Measurements from ENCODE around the gene C6orf163.

C6orf163 gene

GRCh38 chr6:87341158-87341557 lies 3.5 kb upstream of the C6orf163 start:
- Mint-ChIP-seq H3K36me3 (peaks cover 3% of the 10 kb centered on the region), H3K9me3 (ENCODE audit: low read depth) (no peaks in the 10 kb centered on the region), H3K4me3 (no peak overlapping the region), H3K27me3 (no peaks in the 10 kb centered on the region), H3K4me1 (ENCODE audit: low read depth) (peaks cover under 1% of the 10 kb centered on the region), H3K27ac (no peak overlapping the region)

GRCh38 chr6:87341899-87342298 lies 2.7 kb upstream of the C6orf163 start:
- Mint-ChIP-seq H3K4me1 (ENCODE audit: low read depth) (no peaks in the 10 kb centered on the region), H3K27ac (no peak overlapping the region), H3K36me3 (no peaks in the 10 kb centered on the region), H3K9me3 (ENCODE audit: low read depth) (no peaks in the 10 kb centered on the region), H3K27me3 (no peaks in the 10 kb centered on the region), H3K4me3 (no peak overlapping the region)

- no peaks in the 10 kb centered on the region for H3K9me3 Mint-ChIP-seq (ENCODE audit: low read depth)
Observed at GRCh38 chr6:87342829-87343228, 1.8 kb upstream of the C6orf163 start.

GRCh38 chr6:87346700-87347099 lies 2.1 kb downstream of the C6orf163 start:
- H3K27me3 Mint-ChIP-seq = no peaks in the 10 kb centered on the region
- H3K4me3 Mint-ChIP-seq = no peak overlapping the region

More at GRCh38 chr6:87342829-87343228, 1.8 kb upstream of the C6orf163 start:
- no peak overlapping the region for H3K27ac Mint-ChIP-seq
- no peaks in the 10 kb centered on the region for H3K4me1 Mint-ChIP-seq (ENCODE audit: low read depth)
- H3K4me3 Mint-ChIP-seq = no peak overlapping the region
- H3K27me3 Mint-ChIP-seq = no peaks in the 10 kb centered on the region
- no peaks in the 10 kb centered on the region for H3K36me3 Mint-ChIP-seq

GRCh38 chr6:87349896-87350295 lies 5.3 kb downstream of the C6orf163 start:
- Mint-ChIP-seq H3K27ac (no peak overlapping the region), H3K36me3 (no peaks in the 10 kb centered on the region), H3K9me3 (ENCODE audit: low read depth) (no peaks in the 10 kb centered on the region), H3K27me3 (no peaks in the 10 kb centered on the region), H3K4me3 (no peak overlapping the region), H3K4me1 (ENCODE audit: low read depth) (no peaks in the 10 kb centered on the region)

More at GRCh38 chr6:87346700-87347099, 2.1 kb downstream of the C6orf163 start:
- H3K27ac Mint-ChIP-seq = no peak overlapping the region
- H3K4me1 Mint-ChIP-seq (ENCODE audit: low read depth) = no peaks in the 10 kb centered on the region
- no peaks in the 10 kb centered on the region for H3K9me3 Mint-ChIP-seq (ENCODE audit: low read depth)
- no peaks in the 10 kb centered on the region for H3K36me3 Mint-ChIP-seq

- Mint-ChIP-seq H3K27me3 (no peaks in the 10 kb centered on the region), H3K36me3 (no peaks in the 10 kb centered on the region), H3K27ac (no peak overlapping the region), H3K4me3 (no peak overlapping the region), H3K9me3 (ENCODE audit: low read depth) (no peaks in the 10 kb centered on the region), H3K4me1 (ENCODE audit: low read depth) (no peaks in the 10 kb centered on the region)
Observed at GRCh38 chr6:87350516-87350915, 5.9 kb downstream of the C6orf163 start.

GRCh38 chr6:87351583-87351982 lies 7.0 kb downstream of the C6orf163 start:
- no peaks in the 10 kb centered on the region for H3K4me1 Mint-ChIP-seq (ENCODE audit: low read depth)
- no peak overlapping the region for H3K27ac Mint-ChIP-seq
- no peaks in the 10 kb centered on the region for H3K27me3 Mint-ChIP-seq
- no peaks in the 10 kb centered on the region for H3K9me3 Mint-ChIP-seq (ENCODE audit: low read depth)
- no peaks in the 10 kb centered on the region for H3K36me3 Mint-ChIP-seq
- no peak overlapping the region for H3K4me3 Mint-ChIP-seq

GRCh38 chr6:87356181-87356580 lies 11.6 kb downstream of the C6orf163 start:
- H3K4me1 Mint-ChIP-seq (ENCODE audit: low read depth) = no peaks in the 10 kb centered on the region
- no peak overlapping the region for H3K27ac Mint-ChIP-seq
- H3K4me3 Mint-ChIP-seq = no peak overlapping the region
- H3K27me3 Mint-ChIP-seq = no peaks in the 10 kb centered on the region
- peaks cover 5% of the 10 kb centered on the region for H3K36me3 Mint-ChIP-seq
- no peaks in the 10 kb centered on the region for H3K9me3 Mint-ChIP-seq (ENCODE audit: low read depth)

- Mint-ChIP-seq H3K4me1 (ENCODE audit: low read depth) (no peaks in the 10 kb centered on the region), H3K36me3 (peaks cover 9% of the 10 kb centered on the region), H3K27ac (no peak overlapping the region), H3K27me3 (no peaks in the 10 kb centered on the region), H3K4me3 (no peak overlapping the region), H3K9me3 (ENCODE audit: low read depth) (no peaks in the 10 kb centered on the region)
Observed at GRCh38 chr6:87357479-87358196, 13.0 kb downstream of the C6orf163 start.

GRCh38 chr6:87364602-87365252 lies 20.1 kb downstream of the C6orf163 start:
- peaks cover 26% of the 10 kb centered on the region for H3K36me3 Mint-ChIP-seq
- H3K9me3 Mint-ChIP-seq (ENCODE audit: low read depth) = peaks cover 7% of the 10 kb centered on the region
- no peak overlapping the region for H3K4me3 Mint-ChIP-seq

GRCh38 chr6:87366072-87366827 lies 21.6 kb downstream of the C6orf163 start:
- H3K4me1 Mint-ChIP-seq (ENCODE audit: low read depth) = no peaks in the 10 kb centered on the region
- H3K4me3 Mint-ChIP-seq = no peak overlapping the region
- H3K27ac Mint-ChIP-seq = no peak overlapping the region
- H3K36me3 Mint-ChIP-seq = peaks cover 21% of the 10 kb centered on the region
- no peaks in the 10 kb centered on the region for H3K27me3 Mint-ChIP-seq
- peaks cover 7% of the 10 kb centered on the region for H3K9me3 Mint-ChIP-seq (ENCODE audit: low read depth)

More at GRCh38 chr6:87364602-87365252, 20.1 kb downstream of the C6orf163 start:
- Mint-ChIP-seq H3K27me3 (no peaks in the 10 kb centered on the region), H3K4me1 (ENCODE audit: low read depth) (no peaks in the 10 kb centered on the region), H3K27ac (no peak overlapping the region)

GRCh38 chr6:87366899-87367298 lies 22.3 kb downstream of the C6orf163 start:
- Mint-ChIP-seq H3K36me3 (peaks cover 18% of the 10 kb centered on the region), H3K27ac (no peak overlapping the region), H3K27me3 (no peaks in the 10 kb centered on the region), H3K4me1 (ENCODE audit: low read depth) (no peaks in the 10 kb centered on the region), H3K4me3 (no peak overlapping the region), H3K9me3 (ENCODE audit: low read depth) (peaks cover 7% of the 10 kb centered on the region)

GRCh38 chr6:87373377-87373776 lies 28.8 kb downstream of the C6orf163 start:
- Mint-ChIP-seq H3K4me3 (no peak overlapping the region), H3K4me1 (ENCODE audit: low read depth) (no peaks in the 10 kb centered on the region), H3K27me3 (no peaks in the 10 kb centered on the region), H3K27ac (no peak overlapping the region), H3K36me3 (peaks cover 10% of the 10 kb centered on the region), H3K9me3 (ENCODE audit: low read depth) (no peaks in the 10 kb centered on the region)

GRCh38 chr6:87375315-87375714 lies 30.7 kb downstream of the C6orf163 start:
- Mint-ChIP-seq H3K9me3 (ENCODE audit: low read depth) (no peaks in the 10 kb centered on the region), H3K27ac (no peak overlapping the region), H3K4me3 (no peak overlapping the region), H3K4me1 (ENCODE audit: low read depth) (no peaks in the 10 kb centered on the region), H3K27me3 (no peaks in the 10 kb centered on the region), H3K36me3 (peaks cover 10% of the 10 kb centered on the region)

GRCh38 chr6:87376643-87377042 lies 32.0 kb downstream of the C6orf163 start:
- no peaks in the 10 kb centered on the region for H3K27me3 Mint-ChIP-seq
- H3K27ac Mint-ChIP-seq = no peak overlapping the region
- H3K9me3 Mint-ChIP-seq (ENCODE audit: low read depth) = no peaks in the 10 kb centered on the region
- no peaks in the 10 kb centered on the region for H3K4me1 Mint-ChIP-seq (ENCODE audit: low read depth)
- peaks cover 10% of the 10 kb centered on the region for H3K36me3 Mint-ChIP-seq
- no peak overlapping the region for H3K4me3 Mint-ChIP-seq

Measured in activated naive CD8-positive, alpha-beta T cell (primary cell).